Measurements from ENCODE around the gene EDC3. TPM values are rescaled to one million over a fixed set of nuclear protein-coding genes. Genes with fewer than 3 reads are reported as not detected.
A peak's percentile ranks its signal among the peaks of the same experiment; 100 is the strongest.
"Not testable (repeated sequence)": the region's sequence is repeated elsewhere in the genome, so short reads cannot be mapped to it uniquely, and the experiment has no call there.

EDC3 gene
- total RNA-seq, 1 experiment from 2014 or later = 62.6 TPM

GRCh38 chr15:74630284-74631086, 65.3 kb downstream of the EDC3 start:
- POLR2A ChIA-PET (ENCODE audit: low non-redundant PET) = no interaction called here
- BruUV-seq (replicated peaks) = no TSS peak
- no peak overlapping the region for H3K4me3 ChIP-seq (ENCODE audit: low read depth, low read length, poor library complexity, severe bottlenecking)

GRCh38 chr15:74629696-74630095, 66.1 kb downstream of the EDC3 start:
- ChIA-PET CTCF (interaction anchor here (9.0 kb wide), 1 partner anchor 140 kb away, joined by 119 read pairs; no protein-coding TSS in a partner anchor), POLR2A (ENCODE audit: low non-redundant PET) (interaction anchor here (0.6 kb wide), 1 partner anchor 1333 kb away, joined by 3 read pairs; no protein-coding TSS in a partner anchor)
- H3K9me3 ChIP-seq (ENCODE audit: low read depth, low read length, poor library complexity, severe bottlenecking); BruUV-seq (replicated peaks); H3K4me3 ChIP-seq (ENCODE audit: low read depth, low read length, poor library complexity, severe bottlenecking); H3K27ac ChIP-seq (ENCODE audit: low read depth, low read length, poor library complexity, severe bottlenecking); DNase-seq (ENCODE audit: low spot score); H3K4me1 ChIP-seq (ENCODE audit: insufficient read depth, low read length, poor library complexity, severe bottlenecking); intact Hi-C loops (cut with micrococcal nuclease; ENCODE audit: unreplicated experiment); H3K27me3 ChIP-seq (replicated peaks; ENCODE audit: insufficient read depth, low read depth, low read length, poor library complexity): not testable (repeated sequence)
- peaks cover 89% of the 10 kb centered on the region for H3K36me3 ChIP-seq (ENCODE audit: insufficient read depth, low read length, poor library complexity, severe bottlenecking)

More at GRCh38 chr15:74630284-74631086, 65.3 kb downstream of the EDC3 start:
- Histone ChIP-seq H3K27me3 (replicated peaks; ENCODE audit: insufficient read depth, low read depth, low read length, poor library complexity) (no peaks in the 10 kb centered on the region), H3K9me3 (ENCODE audit: low read depth, low read length, poor library complexity, severe bottlenecking) (no peaks in the 10 kb centered on the region), H3K27ac (ENCODE audit: low read depth, low read length, poor library complexity, severe bottlenecking) (peak overlapping the region; percentile 23), H3K36me3 (ENCODE audit: insufficient read depth, low read length, poor library complexity, severe bottlenecking) (peaks cover 89% of the 10 kb centered on the region), H3K4me1 (ENCODE audit: insufficient read depth, low read length, poor library complexity, severe bottlenecking) (no peaks in the 10 kb centered on the region)
- TF ChIP-seq, protein P1, sequence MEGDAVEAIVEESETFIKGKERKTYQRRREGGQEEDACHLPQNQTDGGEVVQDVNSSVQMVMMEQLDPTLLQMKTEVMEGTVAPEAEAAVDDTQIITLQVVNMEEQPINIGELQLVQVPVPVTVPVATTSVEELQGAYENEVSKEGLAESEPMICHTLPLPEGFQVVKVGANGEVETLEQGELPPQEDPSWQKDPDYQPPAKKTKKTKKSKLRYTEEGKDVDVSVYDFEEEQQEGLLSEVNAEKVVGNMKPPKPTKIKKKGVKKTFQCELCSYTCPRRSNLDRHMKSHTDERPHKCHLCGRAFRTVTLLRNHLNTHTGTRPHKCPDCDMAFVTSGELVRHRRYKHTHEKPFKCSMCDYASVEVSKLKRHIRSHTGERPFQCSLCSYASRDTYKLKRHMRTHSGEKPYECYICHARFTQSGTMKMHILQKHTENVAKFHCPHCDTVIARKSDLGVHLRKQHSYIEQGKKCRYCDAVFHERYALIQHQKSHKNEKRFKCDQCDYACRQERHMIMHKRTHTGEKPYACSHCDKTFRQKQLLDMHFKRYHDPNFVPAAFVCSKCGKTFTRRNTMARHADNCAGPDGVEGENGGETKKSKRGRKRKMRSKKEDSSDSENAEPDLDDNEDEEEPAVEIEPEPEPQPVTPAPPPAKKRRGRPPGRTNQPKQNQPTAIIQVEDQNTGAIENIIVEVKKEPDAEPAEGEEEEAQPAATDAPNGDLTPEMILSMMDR (conservative IDR thresholded peaks at IDR 0.05; ENCODE audit: low read depth, low read length) = no peak
- TF ChIP-seq EZH2 (IDR thresholded peaks at IDR 0.05; ENCODE audit: borderline replicate concordance, low read depth, low read length, poor library complexity, severe bottlenecking) = no peak
- CTCF ChIA-PET = interaction anchor here (0.9 to 9.0 kb wide), 2 partner anchors 139 to 157 kb away, joined by 3 to 119 read pairs; no protein-coding TSS in a partner anchor
- DNase-seq (ENCODE audit: low spot score) = peak; percentile 32
- intact Hi-C loops (cut with micrococcal nuclease; ENCODE audit: unreplicated experiment) = no loop called here

DNA sequence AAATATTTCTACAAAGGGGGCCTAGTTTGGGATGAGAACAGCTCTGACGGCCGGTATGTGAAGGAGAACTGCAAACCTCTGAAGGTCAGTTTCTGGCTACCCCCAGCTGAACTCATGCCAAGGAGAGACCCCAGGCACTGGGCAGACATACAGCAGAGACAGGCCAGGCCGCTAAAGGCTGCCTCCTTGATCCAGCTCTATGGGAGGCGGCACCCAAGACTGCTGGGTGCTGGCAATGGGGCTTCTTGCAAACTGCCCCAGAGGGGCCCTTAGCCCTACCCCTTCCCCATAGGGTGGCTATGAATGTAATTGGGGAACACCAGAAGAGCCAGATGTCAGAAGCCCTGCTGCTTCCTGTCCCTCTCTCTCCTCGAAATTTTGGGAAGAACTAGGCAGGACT, 66.9 kb downstream of the EDC3 start:
- intact Hi-C loops (cut with micrococcal nuclease; ENCODE audit: unreplicated experiment) = no loop called here
- BruUV-seq (replicated peaks) = no TSS peak
- CTCF ChIA-PET = no interaction called here
- no peaks in the 10 kb centered on the region for H3K9me3 ChIP-seq (ENCODE audit: low read depth, low read length, poor library complexity, severe bottlenecking)
- no peaks in the 10 kb centered on the region for H3K27me3 ChIP-seq (replicated peaks; ENCODE audit: insufficient read depth, low read depth, low read length, poor library complexity)
- POLR2A ChIA-PET (ENCODE audit: low non-redundant PET) = no interaction called here
- H3K27ac ChIP-seq (ENCODE audit: low read depth, low read length, poor library complexity, severe bottlenecking) = no peak overlapping the region
- H3K36me3 ChIP-seq (ENCODE audit: insufficient read depth, low read length, poor library complexity, severe bottlenecking) = peaks cover 91% of the 10 kb centered on the region
- TF ChIP-seq EZH2 (IDR thresholded peaks at IDR 0.05; ENCODE audit: borderline replicate concordance, low read depth, low read length, poor library complexity, severe bottlenecking) = no peak
- TF ChIP-seq, protein P1 (conservative IDR thresholded peaks at IDR 0.05; ENCODE audit: low read depth, low read length) = no peak
- H3K4me1 ChIP-seq (ENCODE audit: insufficient read depth, low read length, poor library complexity, severe bottlenecking) = no peaks in the 10 kb centered on the region
- DNase-seq (ENCODE audit: low spot score) = no peak
- H3K4me3 ChIP-seq (ENCODE audit: low read depth, low read length, poor library complexity, severe bottlenecking) = no peak overlapping the region

All from A673 (cell line).